Neural crest cell (in vitro differentiated cells): ENCODE results near the gene CECR2. TPM values are rescaled to one million over a fixed set of nuclear protein-coding genes. Genes with fewer than 3 reads are reported as not detected.

Source experiments
- DNase-seq: peaks from one replicate; pipeline ENCODE4 v3.0.0; 2021; ENCODE audit warnings: low read depth, mixed read lengths, low spot score
- H3K27ac Mint-ChIP-seq: one replicate; pipeline ENCODE4 v1.8.0; 2021; ENCODE audit warnings: mild to moderate bottlenecking, mixed read lengths; ENCODE audit not compliant: unreplicated experiment
- H3K27me3 Mint-ChIP-seq: 2 replicates; pipeline ENCODE4 v1.8.0; 2021; ENCODE audit warnings: low read depth, mild to moderate bottlenecking, mixed read lengths
- H3K36me3 Mint-ChIP-seq: 2 replicates; pipeline ENCODE4 v1.8.0; 2021; ENCODE audit warnings: low read depth, mild to moderate bottlenecking, mixed read lengths
- H3K4me1 Mint-ChIP-seq: 2 replicates; pipeline ENCODE4 v1.8.0; 2021; ENCODE audit warnings: mixed read lengths
- H3K4me3 Mint-ChIP-seq: one replicate; pipeline ENCODE4 v1.8.0; 2021; ENCODE audit warnings: mild to moderate bottlenecking, mixed read lengths
- H3K9me3 Mint-ChIP-seq: 2 replicates; pipeline ENCODE4 v1.8.0; 2021; ENCODE audit warnings: mixed read lengths
- total RNA-seq: library from RNA; stranded (reverse); gene quantifications from 2 replicates; pipeline ENCODE4 v1.2.1, GENCODE V29; 2021
- TF ChIP-seq, protein P1 (sequence below): fragments of 200-600 bp; sonication (generic); conservative IDR thresholded peaks from 2 replicates; pipeline ENCODE4 v1.5.0; 2021; ENCODE audit warnings: antibody characterized with exemption, mild to moderate bottlenecking

CECR2 gene
- total RNA-seq, 1 donor from 2014 or later = 32.8 TPM

DNA sequence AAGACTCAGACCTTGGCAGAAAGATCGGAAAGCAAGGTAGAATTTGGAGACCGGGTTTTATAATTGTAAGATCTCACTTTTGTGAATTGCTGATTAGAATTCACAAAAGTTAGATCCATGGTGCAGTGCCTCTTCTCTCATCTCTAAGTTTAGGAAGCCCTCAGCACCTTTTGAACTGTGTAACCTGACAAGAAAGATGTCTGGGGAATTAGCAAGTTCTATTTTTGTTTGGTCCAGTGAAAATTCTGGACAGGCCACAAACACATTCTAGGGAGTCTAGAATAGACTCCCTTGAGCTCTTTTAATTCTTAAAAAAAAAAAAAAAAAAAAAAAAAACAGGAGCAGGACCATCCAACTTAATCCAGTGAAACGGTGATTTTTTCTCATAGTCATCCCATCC lies 66.1 kb downstream of the CECR2 start:
- no peaks in the 10 kb centered on the region for H3K36me3 Mint-ChIP-seq
- no peak overlapping the region for H3K27ac Mint-ChIP-seq
- H3K9me3 Mint-ChIP-seq = no peaks in the 10 kb centered on the region
- H3K27me3 Mint-ChIP-seq = no peaks in the 10 kb centered on the region
- peaks cover 59% of the 10 kb centered on the region for H3K4me1 Mint-ChIP-seq
- TF ChIP-seq, protein P1, sequence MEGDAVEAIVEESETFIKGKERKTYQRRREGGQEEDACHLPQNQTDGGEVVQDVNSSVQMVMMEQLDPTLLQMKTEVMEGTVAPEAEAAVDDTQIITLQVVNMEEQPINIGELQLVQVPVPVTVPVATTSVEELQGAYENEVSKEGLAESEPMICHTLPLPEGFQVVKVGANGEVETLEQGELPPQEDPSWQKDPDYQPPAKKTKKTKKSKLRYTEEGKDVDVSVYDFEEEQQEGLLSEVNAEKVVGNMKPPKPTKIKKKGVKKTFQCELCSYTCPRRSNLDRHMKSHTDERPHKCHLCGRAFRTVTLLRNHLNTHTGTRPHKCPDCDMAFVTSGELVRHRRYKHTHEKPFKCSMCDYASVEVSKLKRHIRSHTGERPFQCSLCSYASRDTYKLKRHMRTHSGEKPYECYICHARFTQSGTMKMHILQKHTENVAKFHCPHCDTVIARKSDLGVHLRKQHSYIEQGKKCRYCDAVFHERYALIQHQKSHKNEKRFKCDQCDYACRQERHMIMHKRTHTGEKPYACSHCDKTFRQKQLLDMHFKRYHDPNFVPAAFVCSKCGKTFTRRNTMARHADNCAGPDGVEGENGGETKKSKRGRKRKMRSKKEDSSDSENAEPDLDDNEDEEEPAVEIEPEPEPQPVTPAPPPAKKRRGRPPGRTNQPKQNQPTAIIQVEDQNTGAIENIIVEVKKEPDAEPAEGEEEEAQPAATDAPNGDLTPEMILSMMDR = no peak
- H3K4me3 Mint-ChIP-seq = no peak overlapping the region
- no peak for DNase-seq

DNA sequence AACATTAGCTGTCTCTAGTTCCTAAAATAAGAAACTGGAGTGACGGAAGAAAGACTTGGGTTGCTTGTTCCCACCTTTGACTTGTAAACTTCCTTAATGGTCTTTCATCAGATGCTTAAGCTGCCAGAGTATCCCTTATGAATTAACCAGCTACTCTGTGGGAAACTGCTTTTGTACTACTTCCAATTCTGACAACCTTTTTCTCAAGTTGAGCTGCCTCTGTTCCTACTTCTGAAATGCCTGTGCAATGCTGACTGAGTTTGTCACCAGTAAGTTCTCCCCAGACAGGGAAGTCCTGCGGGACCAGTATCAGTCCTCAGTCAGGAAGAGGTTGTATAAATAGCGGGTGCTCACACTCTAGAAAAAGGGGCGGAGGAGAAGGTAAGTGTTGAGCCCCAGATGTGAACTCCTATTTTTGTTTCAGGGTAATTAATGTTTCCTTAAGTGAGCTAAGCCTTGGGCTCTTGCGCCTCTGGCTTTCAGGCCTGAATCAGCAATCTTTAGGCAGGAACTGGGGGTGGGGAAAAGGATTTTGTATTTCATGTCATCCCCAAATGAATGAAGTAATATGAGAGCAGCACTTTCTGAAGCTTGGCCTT lies 67.2 kb downstream of the CECR2 start:
- peak overlapping the region; percentile 79 for H3K4me3 Mint-ChIP-seq
- H3K9me3 Mint-ChIP-seq = no peaks in the 10 kb centered on the region
- H3K27me3 Mint-ChIP-seq = no peaks in the 10 kb centered on the region
- TF ChIP-seq, protein P1 = no peak
- H3K27ac Mint-ChIP-seq = peak overlapping the region; percentile 98
- H3K36me3 Mint-ChIP-seq = no peaks in the 10 kb centered on the region
- peaks cover 58% of the 10 kb centered on the region for H3K4me1 Mint-ChIP-seq
- DNase-seq = no peak

DNA sequence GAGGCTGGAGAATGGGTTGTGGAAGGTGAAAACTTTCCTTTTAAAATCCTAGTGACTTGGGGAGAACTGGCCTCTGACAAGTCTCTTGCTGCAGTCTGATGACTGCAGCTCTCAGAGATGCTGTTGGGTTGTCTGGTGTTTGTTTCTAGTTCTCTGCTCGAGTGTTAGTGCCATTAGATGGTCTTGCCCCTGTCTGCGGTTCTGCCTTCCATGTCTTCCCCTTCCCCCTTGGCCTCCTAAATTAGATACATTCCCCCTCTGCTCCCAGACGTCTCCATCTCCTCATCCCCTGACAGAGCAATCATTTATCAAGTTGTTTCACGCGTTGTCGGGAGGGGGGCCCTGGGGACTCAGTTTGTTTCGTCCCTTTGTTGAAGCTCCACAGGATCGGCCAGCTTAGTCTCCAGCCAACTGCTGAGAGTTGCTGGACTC lies 67.7 kb downstream of the CECR2 start:
- TF ChIP-seq, protein P1 = no peak
- H3K4me3 Mint-ChIP-seq = peak overlapping the region; percentile 79
- H3K4me1 Mint-ChIP-seq = peaks cover 63% of the 10 kb centered on the region
- peak overlapping the region; percentile 98 for H3K27ac Mint-ChIP-seq
- no peaks in the 10 kb centered on the region for H3K36me3 Mint-ChIP-seq
- H3K27me3 Mint-ChIP-seq = no peaks in the 10 kb centered on the region
- no peaks in the 10 kb centered on the region for H3K9me3 Mint-ChIP-seq
- DNase-seq = peak; percentile 54

DNA sequence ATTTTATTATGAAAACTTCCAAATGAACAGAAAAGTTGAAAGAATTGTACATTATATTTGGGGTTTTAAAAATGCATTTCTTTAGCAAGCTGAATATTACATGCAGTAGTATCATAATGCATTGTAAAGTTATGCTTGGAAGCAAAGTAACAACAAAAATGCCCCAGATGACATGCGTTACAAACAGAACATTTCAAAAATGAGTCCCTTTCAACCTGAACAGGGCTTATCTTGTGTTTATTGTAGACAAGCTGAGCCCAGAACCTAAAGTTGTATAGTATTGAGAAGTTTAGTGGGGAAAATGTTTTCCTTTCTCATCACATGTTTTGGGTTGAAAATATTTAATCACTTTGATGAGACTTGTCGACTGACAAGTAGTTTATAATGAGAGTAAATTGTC lies 68.8 kb downstream of the CECR2 start:
- Mint-ChIP-seq H3K36me3 (no peaks in the 10 kb centered on the region), H3K9me3 (no peaks in the 10 kb centered on the region), H3K27ac (no peak overlapping the region), H3K4me3 (no peak overlapping the region), H3K27me3 (no peaks in the 10 kb centered on the region), H3K4me1 (peaks cover 69% of the 10 kb centered on the region)
- TF ChIP-seq, protein P1 = no peak
- DNase-seq = no peak

DNA sequence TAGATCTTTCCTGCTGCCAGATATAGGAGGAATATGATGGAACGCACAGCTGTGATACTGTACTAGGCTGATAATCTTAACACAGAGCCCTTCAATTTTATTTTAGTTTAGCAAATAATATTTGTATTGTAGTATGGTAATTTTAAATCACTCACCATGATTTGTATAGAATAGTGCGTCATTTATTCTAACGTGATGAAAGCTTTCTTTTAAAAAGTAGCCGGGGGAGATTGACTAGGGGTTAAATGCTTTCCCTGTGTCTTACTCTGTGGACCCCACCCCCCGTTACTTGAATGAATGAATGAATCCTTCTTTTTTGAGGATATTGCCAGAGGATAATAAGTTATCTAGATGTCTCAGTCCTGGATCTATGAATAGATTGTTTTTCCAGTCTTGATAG lies 72.1 kb downstream of the CECR2 start:
- Mint-ChIP-seq H3K27ac (peak overlapping the region; percentile 44), H3K36me3 (no peaks in the 10 kb centered on the region)
- no peak for DNase-seq

More for the DNA sequence above, 72.1 kb downstream of the CECR2 start:
- TF ChIP-seq, protein P1 = no peak
- H3K4me3 Mint-ChIP-seq = peak overlapping the region; percentile 17
- H3K27me3 Mint-ChIP-seq = no peaks in the 10 kb centered on the region
- peaks cover 53% of the 10 kb centered on the region for H3K4me1 Mint-ChIP-seq
- no peaks in the 10 kb centered on the region for H3K9me3 Mint-ChIP-seq
